OCI-LY3 (cell line): ENCODE data around the gene REEP3.

Experiments used
- CTCF ChIP-seq: fragments of 200-600, 300-600 bp; sonication (generic); IDR thresholded peaks from 2 replicates; pipeline ENCODE4 v1.5.1; 2014; ENCODE audit warnings: antibody characterized with exemption, low read length, low read depth
- EZH2phosphoT487 ChIP-seq: fragments of 200-600 bp; shearing (Covaris generic); IDR thresholded peaks from 2 replicates; pipeline ENCODE4 v1.6.1; 2018; ENCODE audit warnings: antibody characterized with exemption, mixed run types, low read depth

- no peak for TF ChIP-seq CTCF
- TF ChIP-seq EZH2phosphoT487 = no peak
These were observed 124.0 kb downstream of the REEP3 start for GRCh38 chr10:63645195-63645594.
